H1 (cell line): Measurements from ENCODE around the gene TBC1D22A. TPM values are rescaled to one million over a fixed set of nuclear protein-coding genes. Genes with fewer than 3 reads are reported as not detected.

Experiments used
- CTCF ChIA-PET: fragments of 300-600 bp; sonication (Branson Sonifier 250); formaldehyde crosslinking; loops from one replicate; lab custom pipeline; 2021; ENCODE audit not compliant: partially characterized antibody; lab: Charles Lee
- POLR2A ChIA-PET: fragments of 300-600 bp; sonication (Branson Sonifier 250); formaldehyde crosslinking; loops from one replicate; lab custom pipeline; 2021; ENCODE audit warnings: inconsistent platforms; ENCODE audit not compliant: partially characterized antibody; lab: Charles Lee
- DNase-seq, 2 experiments: peaks; one replicate each; pipeline versions ENCODE4 v3.0.0 to v3.0.0-alpha.2; 2010 to 2022; ENCODE audit warnings: low spot score in 2 of 2, low read depth in 1 of 2, mixed read lengths in 1 of 2
- FAIRE-seq: peaks from 2 replicates; lab custom pipeline; 2011; peaks lifted over from hg19 to GRCh38; lab: Jason Lieb, UNC
- H2AFZ ChIP-seq: 2 replicates; pipeline ENCODE4 v1.8.1; 2012; ENCODE audit warnings: low read length, inconsistent platforms
- H2AK5ac ChIP-seq: 2 replicates; pipeline ENCODE4 v1.6.1; 2013; ENCODE audit warnings: low read depth, low read length
- H2BK120ac ChIP-seq: replicated peaks from 2 replicates; pipeline ENCODE3; 2013; ENCODE audit warnings: low read depth, low read length, inconsistent platforms
- H2BK12ac ChIP-seq: 2 replicates; pipeline ENCODE4 v1.6.1; 2013; ENCODE audit warnings: low read depth, low read length
- H2BK15ac ChIP-seq: 2 replicates; pipeline ENCODE4 v1.6.1; 2013; ENCODE audit warnings: low read length
- H2BK20ac ChIP-seq: 2 replicates; pipeline ENCODE4 v1.6.1; 2013; ENCODE audit warnings: low read length
- H2BK5ac ChIP-seq: 2 replicates; pipeline ENCODE4 v1.6.1; 2013; ENCODE audit warnings: low read depth, low read length
- H3K14ac ChIP-seq: 2 replicates; pipeline ENCODE4 v1.6.1; 2013; ENCODE audit warnings: inconsistent platforms; ENCODE audit not compliant: insufficient read length
- H3K18ac ChIP-seq: 2 replicates; pipeline ENCODE4 v1.6.1; 2013; ENCODE audit warnings: low read length; ENCODE audit errors: extremely low read depth
- H3K23ac ChIP-seq: 2 replicates; pipeline ENCODE4 v1.6.1; 2013; ENCODE audit warnings: inconsistent platforms; ENCODE audit not compliant: insufficient read length
- H3K23me2 ChIP-seq: 2 replicates; pipeline ENCODE4 v1.6.1; 2013; ENCODE audit warnings: low read depth, low read length
- H3K27ac ChIP-seq: 2 replicates; pipeline ENCODE4 v1.6.1; 2011; ENCODE audit warnings: low read depth, low read length, inconsistent platforms
- H3K27me3 ChIP-seq, 4 experiments: replicated peaks in 1 of 4; 1 replicate in 1 of 4; 2 replicates in 3 of 4; pipeline versions ENCODE4 v1.6.1 to v1.8.1; 2011 to 2013; ENCODE audit warnings: low read length in 3 of 4, mild to moderate bottlenecking in 3 of 4, inconsistent platforms in 2 of 4, mixed read lengths in 2 of 4, moderate library complexity in 1 of 4; ENCODE audit not compliant: control insufficient read depth in 3 of 4, insufficient read depth in 3 of 4; ENCODE audit errors: extremely low read depth in 1 of 4
- H3K36me3 ChIP-seq, 4 experiments: 2 replicates each; pipeline versions ENCODE4 v1.6.1 to v1.8.1; 2011 to 2013; ENCODE audit warnings: mild to moderate bottlenecking in 4 of 4, low read length in 3 of 4, moderate library complexity in 2 of 4, control low read depth in 1 of 4, inconsistent platforms in 1 of 4; ENCODE audit not compliant: insufficient read depth in 4 of 4, control insufficient read depth in 2 of 4
- H3K4ac ChIP-seq: replicated peaks from 2 replicates; pipeline ENCODE3; 2013; ENCODE audit warnings: low read length, low read depth, mixed read lengths, inconsistent platforms; ENCODE audit not compliant: insufficient read length
- H3K4me1 ChIP-seq, 4 experiments: replicated peaks in 1 of 4; 1 replicate in 1 of 4; 2 replicates in 3 of 4; pipeline versions ENCODE4 v1.6.1 to v1.8.1; 2011 to 2013; ENCODE audit warnings: low read length in 3 of 4, inconsistent platforms in 2 of 4, mixed read lengths in 1 of 4; ENCODE audit not compliant: insufficient read depth in 4 of 4, control insufficient read depth in 3 of 4
- H3K4me2 ChIP-seq, 2 experiments: 2 replicates each; pipeline versions ENCODE4 v1.6.1 to v1.8.1; 2011 to 2013; ENCODE audit warnings: low read depth in 2 of 2, low read length in 2 of 2, control low read depth in 1 of 2, inconsistent platforms in 1 of 2, mild to moderate bottlenecking in 1 of 2; ENCODE audit not compliant: insufficient read depth in 1 of 2
- H3K4me3 ChIP-seq, 4 experiments: fragments of 200-600, 300-600 bp in 1 of 4; sonication (generic), shearing (Covaris generic), sonication (Bioruptor Twin) in 1 of 4; 2 replicates each; pipeline versions ENCODE4 v1.5.1 to v1.8.1; 2011 to 2016; ENCODE audit warnings: low read length in 4 of 4, low read depth in 3 of 4, control low read depth in 2 of 4, inconsistent platforms in 2 of 4, mild to moderate bottlenecking in 2 of 4, mixed read lengths in 1 of 4, moderate library complexity in 1 of 4; ENCODE audit not compliant: insufficient read depth in 2 of 4; ENCODE audit errors: extremely low read depth in 1 of 4
- H3K56ac ChIP-seq: replicated peaks from 2 replicates; pipeline ENCODE3; 2013; ENCODE audit warnings: low read depth, mild to moderate bottlenecking, mixed read lengths, low read length, inconsistent platforms; ENCODE audit not compliant: insufficient read length
- H3K79me1 ChIP-seq: 2 replicates; pipeline ENCODE4 v1.6.1; 2013; ENCODE audit warnings: low read depth, low read length, control low read depth
- H3K79me2 ChIP-seq, 2 experiments: 2 replicates each; pipeline versions ENCODE4 v1.6.1 to v1.8.1; 2012 to 2013; ENCODE audit warnings: low read length in 2 of 2, mild to moderate bottlenecking in 2 of 2, inconsistent platforms in 1 of 2; ENCODE audit not compliant: insufficient read depth in 2 of 2, control insufficient read depth in 1 of 2
- H3K9ac ChIP-seq, 4 experiments: replicated peaks in 1 of 4; 1 replicate in 1 of 4; 2 replicates in 3 of 4; pipeline versions ENCODE4 v1.6.1 to v1.8.1; 2011 to 2013; ENCODE audit warnings: low read depth in 3 of 4, low read length in 3 of 4, control low read depth in 2 of 4, mild to moderate bottlenecking in 2 of 4, moderate library complexity in 2 of 4, inconsistent platforms in 1 of 4; ENCODE audit errors: extremely low read depth in 1 of 4
- H3K9me3 ChIP-seq, 2 experiments: 2 replicates each; pipeline versions ENCODE4 v1.6.1 to v1.8.1; 2012 to 2013; ENCODE audit warnings: mild to moderate bottlenecking in 2 of 2, moderate library complexity in 2 of 2, control low read depth in 1 of 2, inconsistent platforms in 1 of 2, low read depth in 1 of 2, low read length in 1 of 2, mixed read lengths in 1 of 2; ENCODE audit not compliant: insufficient read depth in 2 of 2
- H4K20me1 ChIP-seq, 2 experiments: replicated peaks in 1 of 2; 2 replicates each; pipeline versions ENCODE3 to v1.8.1; 2011 to 2013; ENCODE audit warnings: inconsistent platforms in 2 of 2, low read length in 2 of 2, mild to moderate bottlenecking in 1 of 2; ENCODE audit not compliant: insufficient read depth in 2 of 2, control insufficient read depth in 1 of 2
- H4K5ac ChIP-seq: 2 replicates; pipeline ENCODE4 v1.6.1; 2013; ENCODE audit warnings: low read length, low read depth, mixed read lengths, inconsistent platforms; ENCODE audit not compliant: insufficient read length
- H4K8ac ChIP-seq: 2 replicates; pipeline ENCODE4 v1.8.0; 2013; ENCODE audit warnings: mild to moderate bottlenecking, moderate library complexity, low read length, inconsistent platforms; ENCODE audit not compliant: insufficient read depth; ENCODE audit errors: extremely low read depth
- H4K91ac ChIP-seq: replicated peaks from 2 replicates; pipeline ENCODE3; 2013; ENCODE audit warnings: low read length, mixed read lengths, inconsistent platforms; ENCODE audit not compliant: insufficient read length
- CBX5 ChIP-seq: fragments of 300-800, 300-1000 bp; sonication (generic); IDR thresholded peaks from 2 replicates; pipeline ENCODE4 v1.7.1; 2016; ENCODE audit warnings: antibody characterized with exemption, low read length, low read depth
- CHD2 ChIP-seq: IDR thresholded peaks from 2 replicates; pipeline ENCODE4 v1.6.1; 2012; ENCODE audit warnings: low read length, improper control_type of control experiment
- EP300 ChIP-seq, 2 experiments: IDR thresholded peaks; 1 replicate in 1 of 2; 2 replicates in 1 of 2; pipeline ENCODE4 v1.6.1; 2011 to 2012; ENCODE audit warnings: low read depth in 2 of 2, low read length in 2 of 2, mild to moderate bottlenecking in 2 of 2, borderline replicate concordance in 1 of 2, inconsistent platforms in 1 of 2, moderate library complexity in 1 of 2
- FOSL1 ChIP-seq: IDR thresholded peaks from 2 replicates; pipeline ENCODE4 v1.6.1; 2011; ENCODE audit warnings: mild to moderate bottlenecking, low read depth, low read length, moderate library complexity; ENCODE audit not compliant: insufficient read depth
- KDM4A ChIP-seq: IDR thresholded peaks from one replicate; pipeline ENCODE4 v1.7.1; 2012; ENCODE audit warnings: low read depth, mild to moderate bottlenecking, moderate library complexity, low read length, inconsistent platforms; ENCODE audit not compliant: severe bottlenecking
- KDM5A ChIP-seq: fragments of 200-600 bp; IDR thresholded peaks from 2 replicates; pipeline ENCODE4 v1.7.1; 2012; ENCODE audit warnings: mild to moderate bottlenecking, low read length, inconsistent platforms, mixed read lengths
- MAX ChIP-seq: IDR thresholded peaks from 2 replicates; pipeline ENCODE4 v1.6.1; 2012; ENCODE audit warnings: inconsistent platforms
- SIRT6 ChIP-seq: IDR thresholded peaks from one replicate; pipeline ENCODE4 v1.7.1; 2012; ENCODE audit warnings: low read length, inconsistent platforms
- SUZ12 ChIP-seq: fragments of 200-600 bp; sonication (generic); IDR thresholded peaks from 2 replicates; pipeline ENCODE4 v1.6.1; 2012; ENCODE audit warnings: mild to moderate bottlenecking, inconsistent platforms, low read length, moderate library complexity, mixed read lengths
- WGBS, 2 experiments: shearing (Covaris generic) in 1 of 2; methylation state at CpG; one replicate each; pipeline versions ENCODE4 v1.1.6 to v1.1.7; 2013 to 2015; ENCODE audit warnings: low lambda C conversion rate in 2 of 2, mixed read lengths in 2 of 2, inconsistent platforms in 1 of 2, low coverage in 1 of 2, missing lambda C conversion rate in 1 of 2; ENCODE audit not compliant: insufficient replicate concordance in 2 of 2, insufficient coverage in 1 of 2, insufficient read length in 1 of 2; ENCODE audit errors: extremely low coverage in 1 of 2, missing lambda C conversion rate in 1 of 2; 5-methylcytosine and 5-hydroxymethylcytosine counted together
- polyA plus RNA-seq, 7 experiments: library from polyadenylated mRNA; depleted of rRNA in 3 of 7; stranded (reverse) in 5 of 7; unstranded in 2 of 7; fragments of >200 nt in 5 of 7; fragments of 200-250 nt in 2 of 7; gene quantifications; 1 replicate in 5 of 7; 2 replicates in 1 of 7; 4 replicates in 1 of 7; pipeline versions ENCODE4 v1.2.1 to v1.2.3, GENCODE V29; 2011 to 2013; ENCODE audit warnings: missing spikeins in 2 of 7, mixed read lengths in 2 of 7
- total RNA-seq: library from RNA; stranded (reverse); fragmentation: NEBNext Ultra II Directional; extraction: Animal tissue kit (Norgen Biotek cat#: 25700); gene quantifications from 2 replicates; pipeline ENCODE4 v1.2.1, GENCODE V29; 2021

Gene TBC1D22A
- total and polyA plus RNA-seq, 2 of the 8 experiments (the other 6 are each of a cell fraction or from before 2014, with no cell fraction given), result 11.9 to 18.4 TPM

GRCh38 chr22:46948411-46949144 is 186.1 kb downstream of the TBC1D22A start:
- Histone ChIP-seq H3K23ac (no peak overlapping the region), H3K18ac (no peak overlapping the region), H3K4me2 (no peak overlapping the region), H2BK5ac (no peak overlapping the region), H2BK20ac (no peak overlapping the region), H2AK5ac (no peak overlapping the region), H3K14ac (no peak overlapping the region), H3K4me1 (peaks cover 0 to 5% (median 2%) of the 10 kb centered on the region in 4 experiments; a peak in 1 of 7 replicates), H3K4me3 (no peak overlapping the region), H3K27me3 (no peaks in the 10 kb centered on the region), H2BK120ac (no peak overlapping the region), H3K9ac (no peak overlapping the region), H3K79me2 (no peaks in the 10 kb centered on the region; a peak in 1 of 4 replicates), H2BK15ac (no peak overlapping the region), H4K8ac (no peak overlapping the region; the same call in 1 of the 2 replicates), H4K5ac (no peak overlapping the region), H4K91ac (no peak overlapping the region), H3K23me2 (no peaks in the 10 kb centered on the region), H3K79me1 (peaks cover 5% of the 10 kb centered on the region; the same call in 1 of the 2 replicates), H2AFZ (no peak overlapping the region), H3K4ac (no peak overlapping the region), H3K27ac (no peak overlapping the region), H4K20me1 (peaks cover 0 to 2% of the 10 kb centered on the region in 2 experiments), H2BK12ac (no peak overlapping the region), H3K9me3 (no peaks in the 10 kb centered on the region), H3K56ac (no peak overlapping the region), H3K36me3 (no peaks in the 10 kb centered on the region)
- POLR2A ChIA-PET, result no interaction called here
- CTCF ChIA-PET, result interaction anchor here (2.1 kb wide), 1 partner anchor 63 kb away, joined by 5 read pairs; no protein-coding TSS in a partner anchor
- WGBS, 2 experiments, result 92% methylated on average over 16 of the region's 16 CpGs; no CpG with 5 or more reads in 1 of the 2 experiments
- FAIRE-seq (no peak), DNase-seq (no peak)
- TF ChIP-seq SIRT6 (no peak), CBX5 (no peak), KDM5A (no peak), SUZ12 (no peak), KDM4A (no peak), FOSL1 (no peak), CHD2 (no peak), MAX (no peak), EP300 (IDR thresholded peaks at IDR 0.05; ENCODE audit: borderline replicate concordance in 1 of 2, low read depth in 2 of 2, low read length in 2 of 2) (no peak)
